ENCODE results near the gene ASL. TPM values are rescaled to one million over a fixed set of nuclear protein-coding genes. Genes with fewer than 3 reads are reported as not detected.
"Not testable (repeated sequence)": the region's sequence is repeated elsewhere in the genome, so short reads cannot be mapped to it uniquely, and the experiment has no call there.

Gene ASL
- total RNA-seq, 2 donors from 2014 or later = 37.8 to 47.9 TPM

DNA sequence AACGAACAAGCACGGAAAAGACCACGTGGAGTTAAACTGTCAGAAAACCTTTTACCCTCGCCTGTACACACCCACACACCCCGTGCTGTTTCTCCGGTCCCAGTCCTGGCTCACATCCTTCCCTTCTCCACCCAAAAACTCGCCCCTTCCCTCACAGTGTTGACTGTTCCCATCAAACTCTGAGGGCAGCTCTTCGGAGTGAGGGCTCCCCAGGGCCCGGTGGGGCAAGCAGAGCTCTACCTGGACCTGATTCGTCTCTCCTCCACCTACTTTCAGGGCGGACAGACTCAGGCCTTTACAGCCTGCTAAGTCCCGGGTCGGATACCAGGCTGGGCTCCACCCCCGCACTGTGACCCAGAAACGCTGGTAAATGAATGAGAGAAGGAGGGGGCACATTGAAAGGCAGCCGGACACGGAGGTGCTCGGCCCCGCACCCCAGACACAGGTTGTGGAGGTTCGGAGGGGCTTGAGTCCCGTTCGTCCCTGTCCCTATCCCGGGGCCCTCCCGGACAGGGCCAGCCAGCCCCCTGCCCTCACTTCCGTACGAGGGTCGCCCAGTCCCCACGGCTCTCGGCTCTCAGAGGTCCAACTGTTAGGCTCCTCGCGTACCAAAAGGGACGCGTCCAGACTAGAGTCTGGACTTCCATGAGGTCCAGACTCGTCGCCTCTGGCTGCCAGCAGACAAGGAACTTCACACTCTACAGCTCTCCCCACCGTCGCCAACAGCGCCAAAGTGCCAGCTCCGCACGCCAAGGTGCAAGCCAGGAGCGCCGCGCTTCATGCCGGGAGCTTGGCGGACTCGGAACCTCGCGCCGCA is 31.7 kb upstream of the ASL start:
- H3K27me3 Mint-ChIP-seq (ENCODE audit: insufficient read depth) = peaks cover 2% of the 10 kb centered on the region
- WGBS, 2 experiments (ENCODE audit: insufficient coverage in 1 of 2, insufficient read length in 1 of 2) = 23 to 25% methylated on average over 14 to 49 of the region's 49 CpGs
- H3K4me1 ChIP-seq (ENCODE audit: control insufficient read depth, insufficient read depth, low read length) = no peaks in the 10 kb centered on the region
- TF ChIP-seq CTCF (conservative IDR thresholded peaks at IDR 0.05) = no peak
- no peaks in the 10 kb centered on the region for H3K36me3 ChIP-seq (ENCODE audit: control insufficient read depth, insufficient read depth, low read length)
- peak overlapping the region; percentile 47 for H3K4me3 Mint-ChIP-seq
- peak; percentile 89 for DNase-seq
- H3K9me3 ChIP-seq (ENCODE audit: control insufficient read depth, low read length) = no peaks in the 10 kb centered on the region
- H3K27ac ChIP-seq (ENCODE audit: low read depth, low read length) = no peak overlapping the region
- H3K9me3 Mint-ChIP-seq = no peaks in the 10 kb centered on the region
- H3K9ac ChIP-seq (ENCODE audit: extremely low read depth, low read length, poor library complexity, severe bottlenecking) = no peak overlapping the region
- no peak overlapping the region for H3K27ac Mint-ChIP-seq
- H3K4me3 ChIP-seq (ENCODE audit: low read length) = peak overlapping the region; percentile 71
- peaks cover 12% of the 10 kb centered on the region for H3K27me3 ChIP-seq (ENCODE audit: control insufficient read depth, insufficient read depth, low read length, poor library complexity, severe bottlenecking)
- H3K36me3 Mint-ChIP-seq (ENCODE audit: low read depth) = no peaks in the 10 kb centered on the region
- no peaks in the 10 kb centered on the region for H3K4me1 Mint-ChIP-seq

GRCh38 chr7:66044498-66044854 is 31.1 kb upstream of the ASL start:
- peak overlapping the region; percentile 47 for H3K4me3 Mint-ChIP-seq
- H3K9me3 Mint-ChIP-seq; H3K4me1 Mint-ChIP-seq; H3K27ac ChIP-seq (ENCODE audit: low read depth, low read length); DNase-seq; H3K4me1 ChIP-seq (ENCODE audit: control insufficient read depth, insufficient read depth, low read length); H3K4me3 ChIP-seq (ENCODE audit: low read length); H3K9ac ChIP-seq (ENCODE audit: extremely low read depth, low read length, poor library complexity, severe bottlenecking); H3K27me3 Mint-ChIP-seq (ENCODE audit: insufficient read depth); H3K36me3 Mint-ChIP-seq (ENCODE audit: low read depth); H3K36me3 ChIP-seq (ENCODE audit: control insufficient read depth, insufficient read depth, low read length); H3K9me3 ChIP-seq (ENCODE audit: control insufficient read depth, low read length); H3K27ac Mint-ChIP-seq: not testable (repeated sequence)
- peaks cover 12% of the 10 kb centered on the region for H3K27me3 ChIP-seq (ENCODE audit: control insufficient read depth, insufficient read depth, low read length, poor library complexity, severe bottlenecking)
- 31 to 47% methylated on average over 10 to 16 of the region's 17 CpGs for WGBS, 2 experiments (ENCODE audit: insufficient coverage in 1 of 2, insufficient read length in 1 of 2)

- no peaks in the 10 kb centered on the region for H3K36me3 ChIP-seq (ENCODE audit: control insufficient read depth, insufficient read depth, low read length)
- H3K27me3 Mint-ChIP-seq (ENCODE audit: insufficient read depth) = no peaks in the 10 kb centered on the region
- peaks cover 12% of the 10 kb centered on the region for H3K27me3 ChIP-seq (ENCODE audit: control insufficient read depth, insufficient read depth, low read length, poor library complexity, severe bottlenecking)
- no peaks in the 10 kb centered on the region for H3K9me3 ChIP-seq (ENCODE audit: control insufficient read depth, low read length)
- no peaks in the 10 kb centered on the region for H3K4me1 Mint-ChIP-seq
- WGBS, 2 experiments (ENCODE audit: insufficient coverage in 1 of 2, insufficient read length in 1 of 2) = 75 to 78% methylated on average over 7 to 8 of the region's 8 CpGs
- TF ChIP-seq CTCF (conservative IDR thresholded peaks at IDR 0.05) = no peak
- H3K9ac ChIP-seq (ENCODE audit: extremely low read depth, low read length, poor library complexity, severe bottlenecking) = no peak overlapping the region
- no peak overlapping the region for H3K27ac Mint-ChIP-seq
- no peak overlapping the region for H3K27ac ChIP-seq (ENCODE audit: low read depth, low read length)
- DNase-seq = no peak
- no peak overlapping the region for H3K4me3 Mint-ChIP-seq
- no peak overlapping the region for H3K4me3 ChIP-seq (ENCODE audit: low read length)
- H3K36me3 Mint-ChIP-seq (ENCODE audit: low read depth) = no peaks in the 10 kb centered on the region
- no peaks in the 10 kb centered on the region for H3K9me3 Mint-ChIP-seq
- no peaks in the 10 kb centered on the region for H3K4me1 ChIP-seq (ENCODE audit: control insufficient read depth, insufficient read depth, low read length)
Measured at GRCh38 chr7:66047426-66047825, 28.2 kb upstream of the ASL start.
